ENCODE results near the gene TRIP12. TPM values are rescaled to one million over a fixed set of nuclear protein-coding genes. Genes with fewer than 3 reads are reported as not detected.

Gene TRIP12
- total and polyA plus RNA-seq, 2 donors from 2014 or later: 29.3 to 225 TPM

GRCh38 chr2:229832510-229832898 is 89.3 kb downstream of the TRIP12 start:
- H3K9me3 ChIP-seq (ENCODE audit: control insufficient read depth in 2 of 3, insufficient read depth in 1 of 3, low read length in 3 of 3): no peaks in the 10 kb centered on the region
- no peak for DNase-seq
- H3K27me3 ChIP-seq (ENCODE audit: control insufficient read depth, insufficient read depth, low read length): no peaks in the 10 kb centered on the region
- H3K4me1 ChIP-seq (ENCODE audit: control insufficient read depth in 2 of 3, insufficient read depth in 2 of 3, low read depth in 1 of 3, low read length in 3 of 3): no peaks in the 10 kb centered on the region
- H3K9ac ChIP-seq (ENCODE audit: low read length in 3 of 3): no peak overlapping the region
- no peak overlapping the region for H3K27ac ChIP-seq (ENCODE audit: low read depth in 2 of 2, low read length in 2 of 2)
- TF ChIP-seq CTCF (IDR thresholded peaks at IDR 0.05; ENCODE audit: borderline replicate concordance, extremely low read depth, insufficient read depth): no peak
- no peak for FAIRE-seq
- no peak overlapping the region for H3K4me3 ChIP-seq (ENCODE audit: low read length in 3 of 3)
- intact Hi-C loops (cut with DNase I): no loop called here
- peaks cover 5 to 32% (median 11%) of the 10 kb centered on the region in 3 donors for H3K36me3 ChIP-seq (ENCODE audit: control insufficient read depth in 2 of 3, insufficient read depth in 3 of 3, low read length in 3 of 3)

- FAIRE-seq: no peak
- no peak overlapping the region for H3K9ac ChIP-seq (ENCODE audit: low read length in 3 of 3)
- no peak overlapping the region for H3K27ac ChIP-seq (ENCODE audit: low read depth in 2 of 2, low read length in 2 of 2)
- peaks cover 5 to 34% (median 13%) of the 10 kb centered on the region in 3 donors for H3K36me3 ChIP-seq (ENCODE audit: control insufficient read depth in 2 of 3, insufficient read depth in 3 of 3, low read length in 3 of 3)
- no peaks in the 10 kb centered on the region for H3K27me3 ChIP-seq (ENCODE audit: control insufficient read depth, insufficient read depth, low read length)
- H3K4me3 ChIP-seq (ENCODE audit: low read length in 3 of 3): no peak overlapping the region
- no peak for TF ChIP-seq CTCF (IDR thresholded peaks at IDR 0.05; ENCODE audit: borderline replicate concordance, extremely low read depth, insufficient read depth)
- H3K9me3 ChIP-seq (ENCODE audit: control insufficient read depth in 2 of 3, insufficient read depth in 1 of 3, low read length in 3 of 3): no peaks in the 10 kb centered on the region
- DNase-seq: no peak
- intact Hi-C loops (cut with DNase I): no loop called here
- no peaks in the 10 kb centered on the region for H3K4me1 ChIP-seq (ENCODE audit: control insufficient read depth in 2 of 3, insufficient read depth in 2 of 3, low read depth in 1 of 3, low read length in 3 of 3)
Observed at GRCh38 chr2:229831805-229832509, 89.9 kb downstream of the TRIP12 start.

GRCh38 chr2:229825476-229825875 is 96.3 kb downstream of the TRIP12 start:
- intact Hi-C loops (cut with DNase I): no loop called here
- Histone ChIP-seq H3K4me1 (ENCODE audit: control insufficient read depth in 2 of 3, insufficient read depth in 2 of 3, low read depth in 1 of 3, low read length in 3 of 3) (no peaks in the 10 kb centered on the region), H3K9me3 (ENCODE audit: control insufficient read depth in 2 of 3, insufficient read depth in 1 of 3, low read length in 3 of 3) (no peaks in the 10 kb centered on the region), H3K27me3 (ENCODE audit: control insufficient read depth, insufficient read depth, low read length) (no peaks in the 10 kb centered on the region), H3K4me3 (ENCODE audit: low read length in 3 of 3) (no peak overlapping the region), H3K27ac (ENCODE audit: low read depth in 2 of 2, low read length in 2 of 2) (no peak overlapping the region), H3K9ac (ENCODE audit: low read length in 3 of 3) (no peak overlapping the region), H3K36me3 (ENCODE audit: control insufficient read depth in 2 of 3, insufficient read depth in 3 of 3, low read length in 3 of 3) (peaks cover 9 to 19% (median 14%) of the 10 kb centered on the region in 3 donors)
- DNase-seq (no peak), FAIRE-seq (no peak)
- TF ChIP-seq CTCF (IDR thresholded peaks at IDR 0.05; ENCODE audit: borderline replicate concordance, extremely low read depth, insufficient read depth): no peak

All from kidney (tissue), 14 donors.